HG03439 (cell line): ENCODE data around the gene SEC24A.
"Not testable (repeated sequence)": the region's sequence is repeated elsewhere in the genome, so short reads cannot be mapped to it uniquely, and the experiment has no call there.

Source experiments
- ATAC-seq: cut with Tn5 transposase; IDR thresholded peaks from one replicate; pipeline ENCODE4 v1.9.1; 2021; ENCODE audit warnings: mild to moderate bottlenecking, moderate library complexity; ENCODE audit not compliant: unreplicated experiment

The SEC24A gene

GRCh38 chr5:134649163-134649835 lies 714 bp downstream of the SEC24A start:
- ATAC-seq = no peak

GRCh38 chr5:134650660-134651059 lies 2.1 kb downstream of the SEC24A start:
- not testable (repeated sequence) for ATAC-seq

GRCh38 chr5:134651531-134651930 lies 2.9 kb downstream of the SEC24A start:
- ATAC-seq = no peak

- ATAC-seq = no peak
Observed at GRCh38 chr5:134656690-134657089, 8.1 kb downstream of the SEC24A start.

- no peak for ATAC-seq
Observed at GRCh38 chr5:134659456-134659855, 10.9 kb downstream of the SEC24A start.

GRCh38 chr5:134659922-134660321 lies 11.3 kb downstream of the SEC24A start:
- ATAC-seq = no peak

- no peak for ATAC-seq
Observed at GRCh38 chr5:134662971-134663370, 14.4 kb downstream of the SEC24A start.

GRCh38 chr5:134664448-134664847 lies 15.9 kb downstream of the SEC24A start:
- no peak for ATAC-seq

GRCh38 chr5:134673546-134673945 lies 25.0 kb downstream of the SEC24A start:
- not testable (repeated sequence) for ATAC-seq

GRCh38 chr5:134677357-134677756 lies 28.8 kb downstream of the SEC24A start:
- ATAC-seq = not testable (repeated sequence)

GRCh38 chr5:134690144-134690543 lies 41.6 kb downstream of the SEC24A start:
- ATAC-seq = not testable (repeated sequence)

- no peak for ATAC-seq
Observed at GRCh38 chr5:134692722-134693121, 44.1 kb downstream of the SEC24A start.

- ATAC-seq = no peak
Observed at GRCh38 chr5:134708301-134708700, 59.7 kb downstream of the SEC24A start.

GRCh38 chr5:134714120-134714519 lies 65.5 kb downstream of the SEC24A start:
- no peak for ATAC-seq

GRCh38 chr5:134714541-134714940 lies 66.0 kb downstream of the SEC24A start:
- no peak for ATAC-seq

- ATAC-seq = not testable (repeated sequence)
Observed at GRCh38 chr5:134715466-134715865, 66.9 kb downstream of the SEC24A start.

GRCh38 chr5:134724872-134725271 lies 76.3 kb downstream of the SEC24A start:
- ATAC-seq = no peak

GRCh38 chr5:134732819-134733218 lies 84.2 kb downstream of the SEC24A start:
- ATAC-seq = no peak

GRCh38 chr5:134735243-134735642 lies 86.7 kb downstream of the SEC24A start:
- ATAC-seq = no peak

- ATAC-seq = no peak
Observed at GRCh38 chr5:134736173-134736812, 87.7 kb downstream of the SEC24A start.

- peak; percentile 96 for ATAC-seq
Observed at GRCh38 chr5:134738133-134738962, 89.8 kb downstream of the SEC24A start, which contains the start of gene CAMLG. CAMLG (plus strand) TSS chr5:134738548; CDS start chr5:134738621, 73 bp downstream.
